Thyroid gland (tissue), 4 donors: ENCODE results near the gene NHSL1. TPM values are rescaled to one million over a fixed set of nuclear protein-coding genes. Genes with fewer than 3 reads are reported as not detected.
A peak's percentile ranks its signal among the peaks of the same experiment; 100 is the strongest.

Experiments used
- DNase-seq, 2 donors: peaks; one replicate each; pipeline ENCODE4 v3.0.0-alpha.2; 2019
- H3K27ac ChIP-seq, 3 donors: fragments of 200-600 bp; sonication (generic); 1 replicate in 2 of 3; 2 replicates in 1 of 3; pipeline ENCODE4 v1.5.1; 2016 to 2019; ENCODE audit warnings: mild to moderate bottlenecking in 1 of 3, moderate library complexity in 1 of 3
- H3K27me3 ChIP-seq: fragments of 200-600 bp; sonication (generic); one replicate; pipeline ENCODE4 v1.5.1; 2019
- H3K36me3 ChIP-seq, 2 donors: fragments of 200-600 bp; sonication (generic); one replicate each; pipeline ENCODE4 v1.5.1; 2016 to 2019
- H3K4me1 ChIP-seq, 2 donors: fragments of 200-600 bp; sonication (generic); one replicate each; pipeline ENCODE4 v1.5.1; 2017 to 2019
- H3K4me3 ChIP-seq, 3 donors: fragments of 200-600 bp; sonication (generic); replicated peaks in 1 of 3; 1 replicate in 2 of 3; 2 replicates in 1 of 3; pipeline ENCODE4 v1.5.1; 2016; ENCODE audit warnings: mild to moderate bottlenecking in 1 of 3
- H3K9me3 ChIP-seq: fragments of 200-600 bp; sonication (generic); one replicate; pipeline ENCODE4 v1.5.1; 2017
- CTCF ChIP-seq, 6 experiments: fragments of 200-600 bp in 3 of 6; fragments of 450-650 bp in 3 of 6; sonication (generic) in 3 of 6; IDR thresholded peaks; one replicate each; pipeline ENCODE4 v1.5.1; 2016 to 2019; ENCODE audit warnings: antibody characterized with exemption in 6 of 6, mild to moderate bottlenecking in 2 of 6, inconsistent platforms in 1 of 6, moderate library complexity in 1 of 6
- POLR2A ChIP-seq, 2 donors: fragments of 450-650 bp; IDR thresholded peaks; one replicate each; pipeline ENCODE4 v1.6.1; 2017; ENCODE audit warnings: antibody characterized with exemption in 2 of 2, mild to moderate bottlenecking in 2 of 2, moderate library complexity in 1 of 2
- WGBS, 2 donors: methylation state at CpG; one replicate each; pipeline ENCODE4 v1.1.5; 2017; 5-methylcytosine and 5-hydroxymethylcytosine counted together
- intact Hi-C: fragments of 100-400 bp; cut with DNase I; formaldehyde crosslinking; loops from one replicate; pipeline ENCODE4 v1.15.1; 2023
- total RNA-seq, 4 donors: library from RNA; depleted of rRNA; stranded (reverse); fragments of >200 nt; gene quantifications; one replicate each; pipeline ENCODE4 v1.2.3, GENCODE V29; 2016

Gene NHSL1
- total RNA-seq, 4 donors from 2014 or later, result 5.0 to 13.9 (median 8.6) TPM

GRCh38 chr6:138523347-138524210, 24.3 kb upstream of the NHSL1 start:
- WGBS, 2 donors, result 76 to 78% methylated on average over 7 of the region's 7 CpGs
- Histone ChIP-seq H3K9me3 (no peaks in the 10 kb centered on the region), H3K27ac (no peak overlapping the region), H3K36me3 (no peaks in the 10 kb centered on the region), H3K4me3 (no peak overlapping the region), H3K4me1 (no peaks in the 10 kb centered on the region), H3K27me3 (no peaks in the 10 kb centered on the region)
- intact Hi-C loops, result no loop called here
- TF ChIP-seq POLR2A (IDR thresholded peaks at IDR 0.05) (no peak), CTCF (IDR thresholded peaks at IDR 0.05) (no peak)
- no peak for DNase-seq

GRCh38 chr6:138522611-138523010, 23.3 kb upstream of the NHSL1 start:
- WGBS, 2 donors, result 82 to 92% methylated on average over 4 of the region's 4 CpGs
- H3K4me3 ChIP-seq, result no peak overlapping the region
- TF ChIP-seq CTCF (IDR thresholded peaks at IDR 0.05) (no peak), POLR2A (IDR thresholded peaks at IDR 0.05) (no peak)
- no peaks in the 10 kb centered on the region for H3K4me1 ChIP-seq
- H3K27ac ChIP-seq, result no peak overlapping the region
- H3K27me3 ChIP-seq, result no peaks in the 10 kb centered on the region
- H3K9me3 ChIP-seq, result no peaks in the 10 kb centered on the region
- intact Hi-C loops, result no loop called here
- peak in 1 of 2 donors; percentile 8 for DNase-seq
- no peaks in the 10 kb centered on the region for H3K36me3 ChIP-seq

- Histone ChIP-seq H3K36me3 (no peaks in the 10 kb centered on the region), H3K27me3 (no peaks in the 10 kb centered on the region), H3K4me1 (no peaks in the 10 kb centered on the region), H3K9me3 (no peaks in the 10 kb centered on the region), H3K27ac (no peak overlapping the region), H3K4me3 (no peak overlapping the region)
- intact Hi-C loops, result no loop called here
- 74 to 75% methylated on average over 5 of the region's 5 CpGs for WGBS, 2 donors
- DNase-seq, result no peak
- TF ChIP-seq POLR2A (IDR thresholded peaks at IDR 0.05) (no peak), CTCF (IDR thresholded peaks at IDR 0.05) (no peak)
Observed at GRCh38 chr6:138521790-138522189, 22.5 kb upstream of the NHSL1 start.

- WGBS, 2 donors, result 46 to 58% methylated on average over 3 of the region's 3 CpGs
- intact Hi-C loops, result no loop called here
- H3K4me3 ChIP-seq, result no peak overlapping the region
Observed at GRCh38 chr6:138520463-138520862, 21.2 kb upstream of the NHSL1 start.

More at GRCh38 chr6:138520463-138520862, 21.2 kb upstream of the NHSL1 start:
- H3K36me3 ChIP-seq, result no peaks in the 10 kb centered on the region
- DNase-seq, result no peak
- no peaks in the 10 kb centered on the region for H3K27me3 ChIP-seq
- H3K9me3 ChIP-seq, result no peaks in the 10 kb centered on the region
- H3K27ac ChIP-seq, result no peak overlapping the region
- no peak for TF ChIP-seq POLR2A (IDR thresholded peaks at IDR 0.05)
- TF ChIP-seq CTCF (IDR thresholded peaks at IDR 0.05), result peak in 3 of 6 experiments; percentile 38 to 47 (median 41)
- H3K4me1 ChIP-seq, result no peaks in the 10 kb centered on the region
